Measurements from ENCODE around the gene STIMATE. TPM values are rescaled to one million over a fixed set of nuclear protein-coding genes. Genes with fewer than 3 reads are reported as not detected.

Gene STIMATE
- total RNA-seq, 1 experiment from 2014 or later = 7.5 TPM

- in situ Hi-C loops (cut with HindIII; ENCODE audit: low pct_unique_long_range_greater_than_20kb, low sequenced_read_pairs) = no loop called here
- no peak for DNase-seq (ENCODE audit: low read depth)
Measured at GRCh38 chr3:52896613-52897012, 735 bp downstream of the STIMATE start.

- no peak for DNase-seq (ENCODE audit: low read depth)
- in situ Hi-C loops (cut with HindIII; ENCODE audit: low pct_unique_long_range_greater_than_20kb, low sequenced_read_pairs) = no loop called here
Measured at GRCh38 chr3:52896151-52896550, 1.2 kb downstream of the STIMATE start.

GRCh38 chr3:52895418-52895817 lies 1.9 kb downstream of the STIMATE start:
- in situ Hi-C loops (cut with HindIII; ENCODE audit: low pct_unique_long_range_greater_than_20kb, low sequenced_read_pairs) = no loop called here
- no peak for DNase-seq (ENCODE audit: low read depth)

- DNase-seq (ENCODE audit: low read depth) = no peak
- in situ Hi-C loops (cut with HindIII; ENCODE audit: low pct_unique_long_range_greater_than_20kb, low sequenced_read_pairs) = no loop called here
Measured at GRCh38 chr3:52894756-52895155, 2.6 kb downstream of the STIMATE start.

- DNase-seq (ENCODE audit: low read depth) = no peak
- in situ Hi-C loops (cut with HindIII; ENCODE audit: low pct_unique_long_range_greater_than_20kb, low sequenced_read_pairs) = no loop called here
Measured at GRCh38 chr3:52893723-52894122, 3.6 kb downstream of the STIMATE start.

- in situ Hi-C loops (cut with HindIII; ENCODE audit: low pct_unique_long_range_greater_than_20kb, low sequenced_read_pairs) = no loop called here
- DNase-seq (ENCODE audit: low read depth) = no peak
Measured at GRCh38 chr3:52892625-52893311, 4.6 kb downstream of the STIMATE start.

- in situ Hi-C loops (cut with HindIII; ENCODE audit: low pct_unique_long_range_greater_than_20kb, low sequenced_read_pairs) = no loop called here
- DNase-seq (ENCODE audit: low read depth) = no peak
Measured at GRCh38 chr3:52892290-52892624, 5.1 kb downstream of the STIMATE start.

- in situ Hi-C loops (cut with HindIII; ENCODE audit: low pct_unique_long_range_greater_than_20kb, low sequenced_read_pairs) = no loop called here
Measured at GRCh38 chr3:52891615-52892081, 5.7 kb downstream of the STIMATE start.

GRCh38 chr3:52891164-52891563 lies 6.2 kb downstream of the STIMATE start:
- DNase-seq (ENCODE audit: low read depth) = no peak
- in situ Hi-C loops (cut with HindIII; ENCODE audit: low pct_unique_long_range_greater_than_20kb, low sequenced_read_pairs) = no loop called here

More at GRCh38 chr3:52891615-52892081, 5.7 kb downstream of the STIMATE start:
- DNase-seq (ENCODE audit: low read depth) = no peak

GRCh38 chr3:52890735-52891134 lies 6.6 kb downstream of the STIMATE start:
- in situ Hi-C loops (cut with HindIII; ENCODE audit: low pct_unique_long_range_greater_than_20kb, low sequenced_read_pairs) = no loop called here
- DNase-seq (ENCODE audit: low read depth) = no peak

- in situ Hi-C loops (cut with HindIII; ENCODE audit: low pct_unique_long_range_greater_than_20kb, low sequenced_read_pairs) = no loop called here
- no peak for DNase-seq (ENCODE audit: low read depth)
Measured at GRCh38 chr3:52889901-52890300, 7.4 kb downstream of the STIMATE start.

GRCh38 chr3:52887166-52887565 lies 10.2 kb downstream of the STIMATE start:
- DNase-seq (ENCODE audit: low read depth) = no peak
- in situ Hi-C loops (cut with HindIII; ENCODE audit: low pct_unique_long_range_greater_than_20kb, low sequenced_read_pairs) = no loop called here

GRCh38 chr3:52886049-52886730 lies 11.2 kb downstream of the STIMATE start:
- no peak for DNase-seq (ENCODE audit: low read depth)
- in situ Hi-C loops (cut with HindIII; ENCODE audit: low pct_unique_long_range_greater_than_20kb, low sequenced_read_pairs) = no loop called here

- in situ Hi-C loops (cut with HindIII; ENCODE audit: low pct_unique_long_range_greater_than_20kb, low sequenced_read_pairs) = no loop called here
- no peak for DNase-seq (ENCODE audit: low read depth)
Measured at GRCh38 chr3:52882377-52882776, 15.0 kb downstream of the STIMATE start.

GRCh38 chr3:52881871-52882270 lies 15.5 kb downstream of the STIMATE start:
- no peak for DNase-seq (ENCODE audit: low read depth)
- in situ Hi-C loops (cut with HindIII; ENCODE audit: low pct_unique_long_range_greater_than_20kb, low sequenced_read_pairs) = no loop called here

GRCh38 chr3:52880474-52880873 lies 16.9 kb downstream of the STIMATE start:
- no peak for DNase-seq (ENCODE audit: low read depth)
- in situ Hi-C loops (cut with HindIII; ENCODE audit: low pct_unique_long_range_greater_than_20kb, low sequenced_read_pairs) = no loop called here

GRCh38 chr3:52880047-52880446 lies 17.3 kb downstream of the STIMATE start:
- in situ Hi-C loops (cut with HindIII; ENCODE audit: low pct_unique_long_range_greater_than_20kb, low sequenced_read_pairs) = no loop called here
- DNase-seq (ENCODE audit: low read depth) = no peak

GRCh38 chr3:52879581-52879980 lies 17.8 kb downstream of the STIMATE start:
- in situ Hi-C loops (cut with HindIII; ENCODE audit: low pct_unique_long_range_greater_than_20kb, low sequenced_read_pairs) = no loop called here
- DNase-seq (ENCODE audit: low read depth) = no peak

- in situ Hi-C loops (cut with HindIII; ENCODE audit: low pct_unique_long_range_greater_than_20kb, low sequenced_read_pairs) = no loop called here
- no peak for DNase-seq (ENCODE audit: low read depth)
Measured at GRCh38 chr3:52879090-52879489, 18.3 kb downstream of the STIMATE start.

- no peak for DNase-seq (ENCODE audit: low read depth)
- in situ Hi-C loops (cut with HindIII; ENCODE audit: low pct_unique_long_range_greater_than_20kb, low sequenced_read_pairs) = no loop called here
Measured at GRCh38 chr3:52877085-52877484, 20.3 kb downstream of the STIMATE start.
